Keratinocyte (primary cell): ENCODE data around the gene DPF3. TPM values are rescaled to one million over a fixed set of nuclear protein-coding genes. Genes with fewer than 3 reads are reported as not detected.

Experiments
- DNase-seq: peaks from one replicate; pipeline ENCODE4 v3.0.0-alpha.2; 2011; ENCODE audit warnings: low read depth, missing footprints, low spot score
- FAIRE-seq: peaks from 2 replicates; lab custom pipeline; 2011; peaks lifted over from hg19 to GRCh38; lab: Jason Lieb, UNC
- H2AFZ ChIP-seq: 2 replicates; pipeline ENCODE4 v1.6.0; 2012; ENCODE audit warnings: low read length, control low read depth, inconsistent platforms; ENCODE audit not compliant: control insufficient read depth
- H3K27ac ChIP-seq: 2 replicates; pipeline ENCODE4 v1.5.1; 2011; ENCODE audit warnings: low read length; ENCODE audit not compliant: control insufficient read depth, insufficient read depth
- H3K27me3 ChIP-seq: 3 replicates; pipeline ENCODE4 v1.6.0; 2011; ENCODE audit warnings: low read length; ENCODE audit not compliant: control insufficient read depth, insufficient read depth; ENCODE audit errors: extremely low read depth
- H3K36me3 ChIP-seq, 2 experiments: 2 replicates in 1 of 2; 3 replicates in 1 of 2; pipeline ENCODE4 v1.5.1; 2011; ENCODE audit warnings: low read length in 2 of 2, mild to moderate bottlenecking in 1 of 2; ENCODE audit not compliant: control insufficient read depth in 2 of 2, insufficient read depth in 2 of 2; ENCODE audit errors: extremely low read depth in 1 of 2
- H3K4me1 ChIP-seq: 3 replicates; pipeline ENCODE4 v1.5.1; 2011; ENCODE audit warnings: low read length; ENCODE audit not compliant: control insufficient read depth, insufficient read depth; ENCODE audit errors: extremely low read depth
- H3K4me2 ChIP-seq: 3 replicates; pipeline ENCODE4 v1.6.0; 2011; ENCODE audit warnings: low read depth, low read length; ENCODE audit not compliant: control insufficient read depth, insufficient read depth; ENCODE audit errors: extremely low read depth
- H3K4me3 ChIP-seq, 3 experiments: fragments of 200-600 bp in 1 of 3; sonication (generic) in 1 of 3; 2 replicates in 2 of 3; 3 replicates in 1 of 3; pipeline ENCODE4 v1.5.1; 2011 to 2016; ENCODE audit warnings: low read length in 3 of 3, mild to moderate bottlenecking in 3 of 3, control low read depth in 2 of 3, inconsistent platforms in 1 of 3, low read depth in 1 of 3, mixed read lengths in 1 of 3, mixed run types in 1 of 3, moderate library complexity in 1 of 3; ENCODE audit not compliant: control insufficient read depth in 2 of 3, insufficient read depth in 2 of 3; ENCODE audit errors: extremely low read depth in 1 of 3
- H3K79me2 ChIP-seq: 2 replicates; pipeline ENCODE4 v1.6.0; 2012; ENCODE audit warnings: low read length; ENCODE audit not compliant: control insufficient read depth, insufficient read depth
- H3K9ac ChIP-seq: 3 replicates; pipeline ENCODE4 v1.6.0; 2011; ENCODE audit warnings: low read length; ENCODE audit not compliant: control insufficient read depth, insufficient read depth; ENCODE audit errors: extremely low read depth
- H3K9me1 ChIP-seq: 3 replicates; pipeline ENCODE4 v1.6.0; 2011; ENCODE audit warnings: low read length; ENCODE audit not compliant: control insufficient read depth, insufficient read depth; ENCODE audit errors: extremely low read depth
- H3K9me3 ChIP-seq: 2 replicates; pipeline ENCODE4 v1.5.1; 2012; ENCODE audit warnings: low read depth, low read length; ENCODE audit not compliant: control insufficient read depth
- H4K20me1 ChIP-seq: 3 replicates; pipeline ENCODE4 v1.6.0; 2011; ENCODE audit warnings: low read length; ENCODE audit not compliant: control insufficient read depth, insufficient read depth; ENCODE audit errors: extremely low read depth
- CTCF ChIP-seq, 3 experiments: IDR thresholded peaks in 1 of 3; conservative IDR thresholded peaks in 1 of 3; optimal IDR thresholded peaks in 1 of 3; 2 replicates in 2 of 3; 3 replicates in 1 of 3; pipeline versions ENCODE3 to v1.5.1; 2011; ENCODE audit warnings: low read length in 3 of 3, mild to moderate bottlenecking in 3 of 3, moderate library complexity in 2 of 3, control low read depth in 1 of 3, inconsistent platforms in 1 of 3; ENCODE audit not compliant: insufficient read depth in 2 of 3; ENCODE audit errors: extremely low read depth in 1 of 3
- EZH2 ChIP-seq: IDR thresholded peaks from one replicate; pipeline ENCODE4 v1.6.1; 2012; ENCODE audit warnings: inconsistent platforms, mild to moderate bottlenecking, low read length, moderate library complexity
- dilution Hi-C: fragments of 300-500 bp; cut with MboI; formaldehyde crosslinking; loops from one replicate; pipeline ENCODE4 v1.7.0; 2020; ENCODE audit warnings: low sequenced_read_pairs; ENCODE audit not compliant: extremely low pct_ligation_motif_present
- polyA plus RNA-seq, 5 experiments: library from polyadenylated mRNA; depleted of rRNA in 3 of 5; stranded (reverse) in 3 of 5; stranded (forward) in 1 of 5; unstranded in 1 of 5; fragments of >200 nt; gene quantifications; 1 replicate in 1 of 5; 2 replicates in 3 of 5; 3 replicates in 1 of 5; pipeline versions ENCODE4 v1.2.1 to v1.2.3, GENCODE V29; 2011 to 2012; ENCODE audit warnings: missing spikeins in 2 of 5, low read depth in 1 of 5, low replicate concordance in 1 of 5

DPF3 gene
- polyA plus RNA-seq, 1 donor (not counting 4 experiments of a cell fraction or from before 2014, with no cell fraction given), result 1.1 TPM

GRCh38 chr14:72780751-72781150 lies 113.2 kb downstream of the DPF3 start:
- Histone ChIP-seq H3K27me3 (no peaks in the 10 kb centered on the region), H3K4me3 (no peak overlapping the region), H3K9me1 (no peaks in the 10 kb centered on the region), H3K4me2 (no peak overlapping the region), H3K79me2 (no peaks in the 10 kb centered on the region), H2AFZ (no peak overlapping the region), H3K9me3 (no peaks in the 10 kb centered on the region), H3K9ac (no peak overlapping the region), H3K4me1 (no peaks in the 10 kb centered on the region), H4K20me1 (no peaks in the 10 kb centered on the region), H3K27ac (no peak overlapping the region), H3K36me3 (no peaks in the 10 kb centered on the region)
- DNase-seq (no peak), FAIRE-seq (no peak)
- dilution Hi-C loops, result no loop called here
- TF ChIP-seq CTCF (optimal IDR thresholded peaks at IDR 0.05 in 1 of 3, IDR thresholded peaks at IDR 0.05 in 1 of 3, conservative IDR thresholded peaks at IDR 0.05 in 1 of 3; ENCODE audit: extremely low read depth in 1 of 3, insufficient read depth in 2 of 3, low read length in 3 of 3) (no peak), EZH2 (no peak)

- no peak overlapping the region for H3K4me2 ChIP-seq
Observed at GRCh38 chr14:72779679-72780078, 114.2 kb downstream of the DPF3 start.

More at GRCh38 chr14:72779679-72780078, 114.2 kb downstream of the DPF3 start:
- no peaks in the 10 kb centered on the region for H3K9me3 ChIP-seq
- H3K4me1 ChIP-seq, result no peaks in the 10 kb centered on the region
- H3K4me3 ChIP-seq, result no peak overlapping the region
- H3K36me3 ChIP-seq, result no peaks in the 10 kb centered on the region
- H3K9me1 ChIP-seq, result no peaks in the 10 kb centered on the region
- H4K20me1 ChIP-seq, result no peaks in the 10 kb centered on the region
- DNase-seq, result no peak
- TF ChIP-seq CTCF (optimal IDR thresholded peaks at IDR 0.05 in 1 of 3, IDR thresholded peaks at IDR 0.05 in 1 of 3, conservative IDR thresholded peaks at IDR 0.05 in 1 of 3; ENCODE audit: extremely low read depth in 1 of 3, insufficient read depth in 2 of 3, low read length in 3 of 3) (no peak), EZH2 (no peak)
- no peak overlapping the region for H2AFZ ChIP-seq
- H3K27ac ChIP-seq, result no peak overlapping the region
- H3K79me2 ChIP-seq, result no peaks in the 10 kb centered on the region
- no peak overlapping the region for H3K9ac ChIP-seq
- FAIRE-seq, result no peak
- H3K27me3 ChIP-seq, result no peaks in the 10 kb centered on the region
- dilution Hi-C loops, result no loop called here
